Activated CD4-positive, alpha-beta T cell treated with anti-CD3 and anti-CD28 coated beads for 48 hours (primary cell): ENCODE results near the gene AHSG.
A peak's percentile ranks its signal among the peaks of the same experiment; 100 is the strongest.
"Not testable (repeated sequence)": the region's sequence is repeated elsewhere in the genome, so short reads cannot be mapped to it uniquely, and the experiment has no call there.

Experiments used
- DNase-seq: peaks from one replicate; pipeline ENCODE4 v3.0.0-alpha.2; 2020

AHSG gene

GRCh38 chr3:186618318-186618938 lies 5.6 kb downstream of the AHSG start:
- DNase-seq, result no peak

GRCh38 chr3:186619787-186620212 lies 6.9 kb downstream of the AHSG start:
- DNase-seq, result no peak

DNA sequence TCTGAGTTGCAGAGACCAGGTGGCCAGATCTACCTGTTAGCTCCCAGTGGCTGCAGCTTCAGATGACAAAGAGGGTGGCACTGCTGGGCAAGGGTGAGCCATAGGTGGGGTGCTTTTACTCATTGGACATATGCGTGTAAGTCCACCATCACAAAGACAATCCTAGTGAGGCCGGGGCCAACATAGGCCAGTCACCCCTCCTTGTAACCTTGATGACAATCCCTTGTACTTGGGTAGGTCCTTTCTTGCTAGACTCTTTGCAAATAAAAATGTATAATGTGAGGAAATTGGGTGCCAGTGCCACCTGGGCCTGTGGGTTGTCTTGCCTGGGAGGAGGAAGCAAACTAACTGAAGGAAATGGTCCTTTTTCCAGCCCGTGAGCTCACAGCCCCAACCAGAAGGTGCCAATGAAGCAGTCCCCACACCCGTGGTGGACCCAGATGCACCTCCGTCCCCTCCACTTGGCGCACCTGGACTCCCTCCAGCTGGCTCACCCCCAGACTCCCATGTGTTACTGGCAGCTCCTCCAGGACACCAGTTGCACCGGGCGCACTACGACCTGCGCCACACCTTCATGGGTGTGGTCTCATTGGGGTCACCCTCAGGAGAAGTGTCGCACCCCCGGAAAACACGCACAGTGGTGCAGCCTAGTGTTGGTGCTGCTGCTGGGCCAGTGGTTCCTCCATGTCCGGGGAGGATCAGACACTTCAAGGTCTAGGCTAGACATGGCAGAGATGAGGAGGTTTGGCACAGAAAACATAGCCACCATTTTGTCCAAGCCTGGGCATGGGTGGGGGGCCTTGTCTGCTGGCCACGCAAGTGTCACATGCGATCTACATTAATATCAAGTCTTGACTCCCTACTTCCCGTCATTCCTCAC lies 7.6 kb downstream of the AHSG start:
- no peak for DNase-seq

DNA sequence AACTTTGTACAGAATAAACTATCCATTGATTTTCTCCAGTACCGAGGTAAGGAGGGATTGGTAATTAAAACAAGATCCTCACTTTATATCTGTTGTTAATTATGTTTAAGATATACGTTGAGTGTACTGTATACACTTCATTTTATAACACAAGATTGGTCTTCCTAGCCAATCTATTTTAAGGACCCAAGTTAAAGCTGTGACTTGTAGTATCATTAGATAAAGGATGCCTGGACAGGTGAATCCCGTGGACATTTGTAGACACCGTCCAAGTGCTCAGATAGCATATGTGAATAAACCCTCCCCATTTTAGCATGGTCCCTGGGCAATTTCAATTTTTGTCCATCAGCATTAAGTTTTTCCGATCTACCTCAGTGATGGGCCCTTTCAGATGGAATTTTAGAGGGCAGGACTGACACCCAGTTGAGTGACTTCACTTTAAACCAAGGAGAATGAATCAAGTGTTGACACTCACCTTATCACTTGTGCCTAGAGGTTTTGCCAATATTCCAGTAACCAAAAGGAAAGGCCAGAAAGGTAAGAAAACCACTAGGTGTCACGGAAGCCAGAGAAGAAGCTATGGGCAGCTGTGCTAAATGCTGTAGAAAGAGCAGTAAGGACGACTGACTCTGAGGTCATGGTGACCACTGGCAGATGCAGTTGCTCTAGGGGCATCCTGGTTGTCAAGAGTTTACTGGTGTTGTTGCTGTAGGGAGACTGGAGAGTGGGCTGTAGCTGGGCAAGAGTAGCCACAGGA lies 9.2 kb downstream of the AHSG start:
- DNase-seq, result no peak

DNA sequence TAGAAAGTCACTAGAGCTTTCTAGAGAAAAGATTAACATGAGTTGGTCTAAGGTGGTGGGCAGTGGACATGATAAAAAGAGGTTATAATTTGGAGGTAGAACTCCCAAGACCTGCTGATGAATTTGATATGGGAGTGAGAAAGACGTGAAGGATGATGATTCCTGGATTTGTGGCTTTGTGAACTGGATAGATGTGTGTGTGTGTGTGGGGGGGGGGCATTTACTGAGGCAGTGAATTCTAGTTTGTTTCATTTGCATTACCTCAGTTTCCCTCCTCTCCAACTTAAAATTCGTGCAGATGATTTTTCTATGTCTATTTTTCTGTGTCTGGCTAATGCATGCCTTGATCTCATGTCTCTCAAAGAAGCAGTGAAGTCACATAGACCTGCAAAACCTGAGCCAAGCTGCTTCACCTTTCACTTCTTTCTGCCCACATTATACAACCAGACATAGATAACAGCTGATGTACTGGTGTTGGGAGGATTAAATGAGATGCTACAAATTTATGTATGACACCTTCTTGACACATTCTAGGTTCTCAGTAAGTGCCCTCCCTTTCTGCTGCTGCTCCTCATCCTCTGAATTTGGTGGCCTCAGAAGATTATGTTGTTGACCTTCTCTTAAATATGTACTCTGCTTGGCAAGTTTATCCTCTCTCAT lies 9.9 kb downstream of the AHSG start:
- no peak for DNase-seq

- no peak for DNase-seq
These were observed 11.7 kb downstream of the AHSG start for GRCh38 chr3:186624598-186624997.

DNA sequence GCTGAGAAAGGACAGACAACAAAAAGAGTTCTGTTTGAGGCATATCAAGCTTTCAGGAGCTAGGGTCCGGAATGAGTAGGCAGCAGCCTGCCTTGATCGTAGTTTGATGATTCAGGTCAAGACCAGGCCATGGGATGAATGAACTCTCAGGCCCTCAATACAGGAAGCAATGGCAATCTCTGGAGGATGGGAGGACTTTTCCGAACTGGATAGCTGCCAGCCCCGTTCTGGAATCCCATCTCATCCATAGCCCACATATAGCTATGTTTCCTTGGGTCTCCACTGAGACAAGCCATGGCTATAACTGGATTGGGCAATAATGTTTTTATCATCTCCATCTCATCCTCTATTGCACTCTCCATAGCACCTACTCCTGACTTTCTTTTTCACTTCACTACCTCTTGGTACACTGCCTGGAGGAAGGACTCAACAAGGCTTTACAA lies 12.8 kb downstream of the AHSG start:
- no peak for DNase-seq

DNA sequence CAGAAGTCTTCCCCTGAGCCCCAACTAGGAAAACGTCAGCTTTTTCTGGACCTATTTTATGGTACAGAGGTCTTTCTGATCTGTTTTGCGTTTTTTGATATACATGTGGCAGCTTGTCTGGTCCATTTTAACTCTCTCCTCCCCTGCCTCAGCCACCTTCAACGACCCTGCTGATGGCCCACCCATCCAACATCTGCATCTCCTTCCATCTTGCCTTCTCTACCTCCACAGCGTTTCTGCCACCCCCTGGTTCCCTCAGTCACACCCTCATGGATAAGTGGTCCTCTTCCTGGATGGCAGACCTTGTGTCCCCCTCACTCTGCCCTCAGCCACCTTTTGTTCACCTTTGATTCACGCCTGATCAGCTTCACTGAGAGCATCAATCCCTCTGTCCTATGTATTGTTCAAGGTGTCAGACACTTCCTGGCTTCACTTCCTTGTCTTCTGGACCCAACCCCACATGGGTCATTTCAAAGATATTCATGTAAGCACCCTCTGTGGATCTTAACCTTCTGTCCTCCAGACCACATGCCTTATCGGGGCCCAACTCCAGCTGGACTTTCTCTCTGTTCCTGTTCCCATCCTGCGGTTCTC lies 13.5 kb downstream of the AHSG start:
- no peak for DNase-seq

GRCh38 chr3:186627852-186628414 lies 15.1 kb downstream of the AHSG start:
- no peak for DNase-seq

DNA sequence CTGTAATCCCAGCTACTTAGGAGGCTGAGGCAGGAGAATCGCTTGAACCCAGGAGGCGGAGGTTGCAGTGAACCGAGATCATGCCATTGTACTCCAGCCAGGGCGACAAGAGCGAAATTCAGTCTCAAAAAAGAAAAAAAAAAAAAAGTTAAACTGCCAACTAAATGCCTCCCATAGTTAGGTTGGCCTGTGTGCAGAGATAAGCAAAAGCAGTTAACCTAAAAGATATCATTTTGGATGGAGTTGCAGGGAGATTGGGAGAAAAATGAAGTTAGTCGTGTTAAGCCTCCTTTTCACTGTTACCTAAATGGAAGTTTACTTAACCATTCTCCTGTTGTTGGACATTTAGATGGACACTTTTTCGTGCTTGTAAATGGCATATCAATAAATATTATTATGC lies 15.9 kb downstream of the AHSG start:
- DNase-seq, result no peak

GRCh38 chr3:186630950-186631641 lies 18.2 kb downstream of the AHSG start:
- no peak for DNase-seq

DNA sequence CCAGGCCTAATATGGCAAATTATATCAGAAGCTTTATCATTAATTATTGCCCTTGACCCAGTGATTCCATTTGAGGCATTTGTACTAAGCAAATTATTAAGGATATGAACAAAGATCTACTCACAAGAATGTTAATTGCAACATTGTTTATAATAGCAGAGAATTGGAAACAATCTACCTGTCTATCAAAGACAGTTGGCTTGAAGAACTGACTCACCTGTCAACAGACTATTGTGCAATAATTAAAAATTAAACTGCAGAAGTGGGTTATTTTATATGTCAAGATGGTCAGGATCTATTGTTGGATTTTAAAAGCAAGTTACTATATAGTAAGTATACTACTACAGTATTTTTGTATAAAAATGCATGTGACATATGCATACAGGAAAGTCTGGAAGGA lies 20.6 kb downstream of the AHSG start:
- DNase-seq, result no peak

DNA sequence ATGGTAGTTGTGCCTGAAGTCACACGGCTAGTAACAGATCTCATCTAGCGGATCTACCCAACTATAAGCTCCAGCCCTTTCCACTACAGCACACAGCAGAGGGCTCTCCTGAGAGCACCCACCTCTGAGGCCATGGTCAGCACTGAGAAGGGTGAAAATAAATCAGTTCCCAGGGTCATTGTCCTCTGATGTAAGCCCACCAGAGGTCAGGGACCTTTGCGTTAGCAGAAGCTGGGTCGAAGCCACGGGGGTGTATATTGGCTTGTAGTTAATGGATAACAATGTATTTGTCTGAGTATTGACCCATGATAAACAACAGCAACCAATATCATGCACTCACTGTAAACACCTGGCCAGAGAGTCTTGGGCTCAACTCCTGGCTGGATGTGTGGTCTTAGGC lies 21.3 kb downstream of the AHSG start:
- not testable (repeated sequence) for DNase-seq

- DNase-seq, result no peak
These were observed 22.7 kb downstream of the AHSG start for GRCh38 chr3:186635532-186635931.

- DNase-seq, result no peak
These were observed 23.7 kb downstream of the AHSG start for GRCh38 chr3:186636536-186636935.

GRCh38 chr3:186637686-186638085 lies 24.8 kb downstream of the AHSG start:
- no peak for DNase-seq

GRCh38 chr3:186638259-186638658 lies 25.4 kb downstream of the AHSG start:
- no peak for DNase-seq

GRCh38 chr3:186639778-186640472 lies 27.1 kb downstream of the AHSG start, which contains the start of gene FETUB:
FETUB (plus strand) TSS chr3:186640399; CDS start chr3:186640461, 62 bp downstream.
- no peak for DNase-seq

- DNase-seq, result no peak
These were observed 27.6 kb downstream of the AHSG start for GRCh38 chr3:186640473-186640818.

- no peak for DNase-seq
These were observed 28.1 kb downstream of the AHSG start for GRCh38 chr3:186640929-186641328.

DNA sequence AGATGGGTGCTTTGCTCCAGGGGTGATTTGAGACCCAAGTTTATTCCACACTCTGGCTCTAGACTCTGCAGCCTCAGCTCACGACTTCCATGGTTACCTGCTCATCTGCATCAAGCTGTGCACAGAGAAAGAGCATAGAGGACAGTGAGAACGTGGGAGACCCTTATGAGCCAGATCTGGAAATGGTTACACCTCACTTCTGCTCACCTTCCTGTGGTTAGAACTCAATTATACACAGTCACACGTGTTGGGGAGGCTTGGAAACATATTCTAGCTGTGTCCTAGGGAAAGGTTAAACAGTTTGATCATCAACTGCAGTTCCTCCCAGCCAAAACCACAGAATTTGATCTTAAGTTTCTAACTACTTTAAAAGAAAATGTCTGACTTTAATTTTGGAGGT lies 29.2 kb downstream of the AHSG start:
- peak; percentile 5 for DNase-seq
